HG02642 (cell line): ENCODE measurements around the gene LCE7A.

Experiments used
- ATAC-seq: cut with Tn5 transposase; IDR thresholded peaks from one replicate; pipeline ENCODE4 v1.9.1; 2021; ENCODE audit warnings: mild to moderate bottlenecking; ENCODE audit not compliant: unreplicated experiment, poor library complexity

LCE7A gene

GRCh38 chr1:152859696-152860095 is at the start of gene LCE7A:
Gene LCE7A (plus strand): TSS chr1:152859996. CDS start chr1:152860698, 702 bp downstream.
- no peak for ATAC-seq

- no peak for ATAC-seq
Observed at GRCh38 chr1:152811050-152811449, 48.7 kb upstream of the LCE7A start.

- ATAC-seq = no peak
Observed at GRCh38 chr1:152811671-152812070, 48.1 kb upstream of the LCE7A start, which contains the start of gene LCE1B. Gene LCE1B (plus strand): TSS chr1:152811971. CDS start chr1:152812447, 476 bp downstream.

GRCh38 chr1:152817309-152817708 is 42.5 kb upstream of the LCE7A start:
- ATAC-seq = no peak

GRCh38 chr1:152823294-152823693 is 36.5 kb upstream of the LCE7A start:
- ATAC-seq = no peak

- ATAC-seq = no peak
Observed at GRCh38 chr1:152824964-152825363, 34.8 kb upstream of the LCE7A start.

- ATAC-seq = no peak
Observed at GRCh38 chr1:152827173-152827572, 32.6 kb upstream of the LCE7A start, which contains the start of gene LCE1A. Gene LCE1A (plus strand): TSS chr1:152827473. CDS start chr1:152827473, 0 bp downstream.

GRCh38 chr1:152836870-152837269 is 22.9 kb upstream of the LCE7A start:
- no peak for ATAC-seq

- no peak for ATAC-seq
Observed at GRCh38 chr1:152842556-152842955, 17.2 kb upstream of the LCE7A start, which contains the start of gene LCE6A. Gene LCE6A (plus strand): TSS chr1:152842856. CDS start chr1:152843521, 665 bp downstream.

GRCh38 chr1:152855661-152856060 is 4.1 kb upstream of the LCE7A start:
- no peak for ATAC-seq

- no peak for ATAC-seq
Observed at GRCh38 chr1:152858062-152858461, 1.7 kb upstream of the LCE7A start.

GRCh38 chr1:152860129-152860528 is 333 bp downstream of the LCE7A start:
- no peak for ATAC-seq

- no peak for ATAC-seq
Observed at GRCh38 chr1:152861374-152861773, 1.6 kb downstream of the LCE7A start.

GRCh38 chr1:152864443-152864842 is 4.6 kb downstream of the LCE7A start:
- ATAC-seq = no peak

GRCh38 chr1:152866321-152866720 is 6.5 kb downstream of the LCE7A start:
- no peak for ATAC-seq

GRCh38 chr1:152869808-152870419 is 10.1 kb downstream of the LCE7A start:
- peak; percentile 59 for ATAC-seq

GRCh38 chr1:152870831-152871730 is 11.3 kb downstream of the LCE7A start:
- no peak for ATAC-seq

- ATAC-seq = no peak
Observed at GRCh38 chr1:152871731-152872126, 11.9 kb downstream of the LCE7A start.

GRCh38 chr1:152873495-152873894 is 13.7 kb downstream of the LCE7A start:
- no peak for ATAC-seq

GRCh38 chr1:152876827-152877226 is 17.0 kb downstream of the LCE7A start:
- ATAC-seq = no peak

- ATAC-seq = no peak
Observed at GRCh38 chr1:152878042-152878441, 18.2 kb downstream of the LCE7A start, which contains the start of gene SMCP. Gene SMCP (plus strand): TSS chr1:152878322. CDS start chr1:152884423, 6,101 bp downstream.
